Measurements from ENCODE around the gene FBRSL1. TPM values are rescaled to one million over a fixed set of nuclear protein-coding genes. Genes with fewer than 3 reads are reported as not detected.

FBRSL1 gene
- total RNA-seq, 1 experiment from 2014 or later: 124 TPM

GRCh38 chr12:132521200-132521580 is 31.2 kb downstream of the FBRSL1 start:
- intact Hi-C loops (cut with micrococcal nuclease): loop anchor here (5.0 kb wide), 1 partner anchor 369 kb away; no protein-coding TSS in a partner anchor
- Histone ChIP-seq H3K4me3 (replicated peaks in 1 of 2; ENCODE audit: low read depth in 1 of 2, low read length in 2 of 2) (no peak overlapping the region), H3K36me3 (ENCODE audit: control insufficient read depth in 1 of 2, insufficient read depth in 2 of 2, low read length in 2 of 2) (no peaks in the 10 kb centered on the region), H3K9ac (ENCODE audit: low read length) (no peak overlapping the region), H3K27me3 (ENCODE audit: insufficient read depth, low read length) (no peaks in the 10 kb centered on the region), H3K9me3 (ENCODE audit: control insufficient read depth in 1 of 2, insufficient read depth in 1 of 2, low read depth in 1 of 2, low read length in 2 of 2) (peaks cover 0 to 14% of the 10 kb centered on the region in 2 experiments; a peak in 1 of 4 replicates), H3K4me2 (ENCODE audit: low read length) (no peak overlapping the region), H4K20me1 (ENCODE audit: insufficient read depth) (no peaks in the 10 kb centered on the region), H3K4me1 (ENCODE audit: control insufficient read depth in 1 of 2, insufficient read depth in 2 of 2, low read length in 2 of 2) (peaks cover 0 to 11% of the 10 kb centered on the region in 2 experiments; a peak in 1 of 4 replicates), H3K27ac (ENCODE audit: low read depth, low read length) (no peak overlapping the region), H3K79me2 (ENCODE audit: insufficient read depth, low read length) (peaks cover 5% of the 10 kb centered on the region; the same call in 1 of the 2 replicates), H3K9me2 (ENCODE audit: insufficient read depth) (no peaks in the 10 kb centered on the region), H2AFZ (ENCODE audit: low read depth, low read length, poor library complexity, severe bottlenecking) (no peak overlapping the region)
- ATAC-seq (no peak), DNase-seq (ENCODE audit: low read depth, low spot score) (no peak)
- RAD21 ChIA-PET (ENCODE audit: low non-redundant PET in 1 of 2, low total read pairs in 2 of 2, uncharacterized antibody in 2 of 2, unreplicated experiment in 2 of 2): no interaction called here
- TF ChIP-seq ELF1 (IDR thresholded peaks at IDR 0.05; ENCODE audit: borderline replicate concordance, low read depth) (no peak), ATF3 (IDR thresholded peaks at IDR 0.05) (no peak), SP1 (IDR thresholded peaks at IDR 0.05; ENCODE audit: low read depth) (no peak), FOSL1 (IDR thresholded peaks at IDR 0.05; ENCODE audit: low read depth) (no peak), POLR2AphosphoS5 (IDR thresholded peaks at IDR 0.05; ENCODE audit: low read depth, low read length) (no peak), CTCF (IDR thresholded peaks at IDR 0.05 in 2 of 3, conservative IDR thresholded peaks at IDR 0.05 in 1 of 3; ENCODE audit: borderline replicate concordance in 1 of 3, insufficient read depth in 1 of 3, low read depth in 2 of 3, low read length in 2 of 3) (no peak), EZH2phosphoT487 (IDR thresholded peaks at IDR 0.05; ENCODE audit: borderline replicate concordance) (no peak), ZFX (IDR thresholded peaks at IDR 0.05) (no peak), YY1 (IDR thresholded peaks at IDR 0.05; ENCODE audit: extremely low read depth, insufficient replicate concordance, low read depth, low read length) (no peak), MAX (IDR thresholded peaks at IDR 0.05) (no peak), SIN3A (IDR thresholded peaks at IDR 0.05; ENCODE audit: low read depth) (no peak), CEBPB (IDR thresholded peaks at IDR 0.05; ENCODE audit: low read depth) (no peak), EGR1 (IDR thresholded peaks at IDR 0.05; ENCODE audit: low read depth) (no peak), ZBTB33 (IDR thresholded peaks at IDR 0.05; ENCODE audit: extremely low read depth, insufficient replicate concordance, low read length) (no peak)
- CTCF ChIA-PET: no interaction called here
- no TSS peak for BruUV-seq (replicated peaks)
- POLR2A ChIA-PET: no interaction called here
